HFFc6 (cell line): ENCODE measurements around the gene RAB4A. TPM values are rescaled to one million over a fixed set of nuclear protein-coding genes. Genes with fewer than 3 reads are reported as not detected.

ENCODE experiments used
- DNase-seq: peaks from one replicate; pipeline ENCODE4 v3.0.0-alpha.2; 2018
- H3K27ac Mint-ChIP-seq: 2 replicates; pipeline ENCODE4 v1.8.0; 2020; ENCODE audit warnings: mild to moderate bottlenecking, mixed read lengths
- H3K27me3 Mint-ChIP-seq: 2 replicates; pipeline ENCODE4 v1.8.0; 2021; ENCODE audit warnings: mild to moderate bottlenecking, moderate library complexity, mixed read lengths; ENCODE audit not compliant: insufficient read depth
- H3K36me3 Mint-ChIP-seq: 2 replicates; pipeline ENCODE4 v1.8.0; 2021; ENCODE audit warnings: low read depth, mixed read lengths
- H3K4me1 Mint-ChIP-seq: 2 replicates; pipeline ENCODE4 v1.8.0; 2020; ENCODE audit warnings: low read depth, mixed read lengths
- H3K4me3 Mint-ChIP-seq: 2 replicates; pipeline ENCODE4 v1.8.0; 2020; ENCODE audit warnings: mild to moderate bottlenecking, moderate library complexity, mixed read lengths
- H3K9me3 Mint-ChIP-seq: 2 replicates; pipeline ENCODE4 v1.8.0; 2020; ENCODE audit warnings: mild to moderate bottlenecking, mixed read lengths
- CTCF ChIP-seq: fragments of 200-600 bp; sonication (generic); IDR thresholded peaks from 2 replicates; pipeline ENCODE4 v1.5.0; 2021; ENCODE audit warnings: antibody characterized with exemption, mild to moderate bottlenecking
- total RNA-seq, 6 experiments: library from RNA; stranded (reverse); fragmentation: NEBNext Ultra II Directional; extraction: Animal tissue kit (Norgen Biotek cat#: 25700); gene quantifications; 2 replicates in 1 of 6; 3 replicates in 5 of 6; pipeline ENCODE4 v1.2.3, GENCODE V29; 2021

RAB4A gene
- total RNA-seq, 6 experiments from 2014 or later = 34.7 to 64.2 (median 41.3) TPM

GRCh38 chr1:229252228-229252984 is 18.5 kb upstream of the RAB4A start:
- TF ChIP-seq CTCF = no peak
- H3K9me3 Mint-ChIP-seq = no peaks in the 10 kb centered on the region
- peaks cover 14% of the 10 kb centered on the region for H3K27me3 Mint-ChIP-seq
- no peak for DNase-seq
- no peak overlapping the region for H3K4me3 Mint-ChIP-seq
- no peak overlapping the region for H3K27ac Mint-ChIP-seq
- peaks cover 12% of the 10 kb centered on the region for H3K4me1 Mint-ChIP-seq
- no peaks in the 10 kb centered on the region for H3K36me3 Mint-ChIP-seq

GRCh38 chr1:229253151-229253974 is 17.5 kb upstream of the RAB4A start:
- Mint-ChIP-seq H3K4me1 (peaks cover 12% of the 10 kb centered on the region), H3K4me3 (peak overlapping the region; percentile 33)
- no peak for DNase-seq

GRCh38 chr1:229254910-229255541 is 15.9 kb upstream of the RAB4A start:
- no peak for DNase-seq
- no peak overlapping the region for H3K4me3 Mint-ChIP-seq
- peaks cover 7% of the 10 kb centered on the region for H3K27me3 Mint-ChIP-seq
- H3K36me3 Mint-ChIP-seq = no peaks in the 10 kb centered on the region
- peak; percentile 34 for TF ChIP-seq CTCF
- peaks cover 12% of the 10 kb centered on the region for H3K4me1 Mint-ChIP-seq
- H3K27ac Mint-ChIP-seq = no peak overlapping the region
- no peaks in the 10 kb centered on the region for H3K9me3 Mint-ChIP-seq

More at GRCh38 chr1:229253151-229253974, 17.5 kb upstream of the RAB4A start:
- Mint-ChIP-seq H3K27ac (no peak overlapping the region), H3K36me3 (no peaks in the 10 kb centered on the region), H3K27me3 (peaks cover 14% of the 10 kb centered on the region), H3K9me3 (no peaks in the 10 kb centered on the region)
- no peak for TF ChIP-seq CTCF

GRCh38 chr1:229258031-229258756 is 12.7 kb upstream of the RAB4A start:
- Mint-ChIP-seq H3K9me3 (no peaks in the 10 kb centered on the region), H3K27me3 (no peaks in the 10 kb centered on the region; the same call in 1 of the 2 replicates)

More at GRCh38 chr1:229258031-229258756, 12.7 kb upstream of the RAB4A start:
- Mint-ChIP-seq H3K36me3 (no peaks in the 10 kb centered on the region), H3K4me3 (no peak overlapping the region), H3K27ac (no peak overlapping the region), H3K4me1 (peaks cover 5% of the 10 kb centered on the region)
- peak; percentile 92 for TF ChIP-seq CTCF
- DNase-seq = peak; percentile 66
